ENCODE measurements around the gene RASAL1.

GRCh38 chr12:113105606-113106271 lies 29.8 kb downstream of the RASAL1 start:
- TF ChIP-seq EZH2 (IDR thresholded peaks at IDR 0.05; ENCODE audit: low read depth) (no peak), CTCF (conservative IDR thresholded peaks at IDR 0.05) (no peak)

Data from PC-9 (cell line).